Muscle of arm (tissue), 12 donors: Measurements from ENCODE around the gene FKBP11. TPM values are rescaled to one million over a fixed set of nuclear protein-coding genes. Genes with fewer than 3 reads are reported as not detected.
"Not testable (repeated sequence)": the region's sequence is repeated elsewhere in the genome, so short reads cannot be mapped to it uniquely, and the experiment has no call there.

Experiments
- DNase-seq: peaks from one replicate; pipeline ENCODE4 v3.0.0-alpha.2; 2013
- polyA plus RNA-seq, 12 donors: library from polyadenylated mRNA; unstranded; fragments of 120-200 nt; gene quantifications; one replicate each; pipeline ENCODE4 v1.2.1, GENCODE V29; 2013; ENCODE audit not compliant: insufficient read length in 12 of 12

The FKBP11 gene
- polyA plus RNA-seq, 12 donors, result 15.2 to 35.3 (median 23.3) TPM; not detected in 1

DNA sequence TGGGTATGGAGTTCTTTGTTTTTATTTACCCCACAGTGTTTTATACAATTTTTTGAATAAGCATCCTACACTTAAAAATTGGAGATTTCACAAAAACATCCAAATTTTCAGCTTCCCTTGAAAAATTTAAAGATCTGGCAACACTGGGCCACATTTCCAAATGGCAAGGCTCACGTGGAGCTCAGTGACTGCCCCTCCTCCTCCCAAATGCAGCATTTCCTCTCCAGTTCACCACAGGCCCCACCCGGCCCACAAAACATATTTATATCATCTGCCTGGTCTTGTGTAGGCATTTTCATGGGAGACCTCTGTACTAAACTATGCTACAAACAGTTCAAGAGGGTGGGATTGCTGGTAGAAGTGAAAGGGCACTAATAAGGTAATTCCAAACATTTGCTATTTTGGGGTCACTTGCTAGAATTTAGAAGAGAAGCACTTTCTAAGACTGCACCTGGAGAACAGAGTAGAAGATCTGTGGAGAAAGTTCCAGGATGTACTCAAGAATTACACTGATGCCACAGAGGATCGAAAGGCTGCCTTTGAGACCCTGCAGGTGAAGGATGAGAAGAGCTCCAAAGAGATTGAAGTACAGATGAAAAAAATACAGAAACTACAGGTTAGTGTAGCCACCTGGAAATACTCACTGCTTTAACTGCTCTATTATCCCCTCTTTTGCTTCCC lies 7.3 kb downstream of the FKBP11 start:
- no peak for DNase-seq

- DNase-seq, result no peak
These were observed 15.1 kb downstream of the FKBP11 start for GRCh38 chr12:48910196-48910595.

GRCh38 chr12:48909698-48910097 lies 15.6 kb downstream of the FKBP11 start:
- DNase-seq, result not testable (repeated sequence)

DNA sequence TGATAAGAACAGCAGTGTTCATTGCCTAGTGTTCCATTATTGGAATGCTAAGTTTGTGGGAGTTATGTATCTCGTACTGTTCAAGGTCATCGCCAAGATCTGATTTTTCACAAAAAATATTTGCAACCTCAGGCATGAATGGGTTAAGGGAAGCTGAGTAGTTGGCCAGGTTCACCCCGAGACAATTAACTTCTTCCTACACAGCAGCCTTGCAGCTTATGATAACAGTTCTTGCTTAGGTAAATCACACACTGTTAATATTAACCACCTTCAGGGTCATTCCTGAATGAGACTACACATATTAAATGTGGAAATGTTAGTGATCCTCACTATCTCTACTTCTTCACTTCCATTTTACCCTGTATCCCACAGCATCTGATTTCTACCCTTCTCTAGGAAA lies 18.0 kb downstream of the FKBP11 start:
- no peak for DNase-seq

DNA sequence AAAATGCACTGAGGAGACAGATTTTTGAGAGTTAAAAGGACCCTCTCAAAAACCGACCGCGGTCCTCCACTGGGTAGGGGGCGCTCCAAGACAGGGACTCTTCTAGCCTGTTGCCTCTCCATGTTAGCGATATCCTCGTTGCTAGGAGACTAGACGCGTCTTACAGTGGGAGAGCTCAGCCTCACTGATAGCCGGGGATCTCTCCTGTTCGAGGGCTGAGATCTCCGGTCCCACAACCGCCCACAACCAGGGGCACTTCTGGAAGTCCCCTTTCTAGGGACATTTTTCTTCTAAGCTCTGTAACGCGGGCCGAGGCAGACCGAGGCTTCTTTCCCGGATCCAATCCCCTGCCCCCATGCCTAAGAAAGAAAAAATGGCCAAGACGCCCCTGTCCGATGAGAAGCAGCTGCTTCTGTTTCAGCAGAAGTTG lies 21.3 kb downstream of the FKBP11 start:
- peak; percentile 80 for DNase-seq

- no peak for DNase-seq
These were observed 21.8 kb downstream of the FKBP11 start for GRCh38 chr12:48903363-48903981.

DNA sequence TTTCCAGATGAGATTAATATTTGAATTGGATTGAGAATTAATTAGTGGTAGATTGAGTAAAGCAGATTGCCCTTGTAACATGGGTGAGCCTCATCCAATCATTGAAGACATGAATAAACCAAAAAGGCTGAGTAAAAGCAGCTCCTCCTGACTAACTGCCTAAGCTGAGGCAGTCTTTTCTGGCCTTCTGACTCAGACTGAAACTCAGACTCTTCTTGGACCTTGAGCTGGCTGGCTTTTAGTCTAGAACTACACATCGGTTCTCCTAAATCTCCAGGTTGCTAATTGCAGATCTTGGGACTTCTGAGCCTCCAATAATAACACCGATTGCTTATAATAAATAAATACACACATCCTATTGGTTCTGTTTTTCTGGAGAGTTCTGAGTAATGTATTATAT lies 24.0 kb downstream of the FKBP11 start:
- no peak for DNase-seq

GRCh38 chr12:48899651-48900050 lies 25.6 kb downstream of the FKBP11 start:
- DNase-seq, result no peak

DNA sequence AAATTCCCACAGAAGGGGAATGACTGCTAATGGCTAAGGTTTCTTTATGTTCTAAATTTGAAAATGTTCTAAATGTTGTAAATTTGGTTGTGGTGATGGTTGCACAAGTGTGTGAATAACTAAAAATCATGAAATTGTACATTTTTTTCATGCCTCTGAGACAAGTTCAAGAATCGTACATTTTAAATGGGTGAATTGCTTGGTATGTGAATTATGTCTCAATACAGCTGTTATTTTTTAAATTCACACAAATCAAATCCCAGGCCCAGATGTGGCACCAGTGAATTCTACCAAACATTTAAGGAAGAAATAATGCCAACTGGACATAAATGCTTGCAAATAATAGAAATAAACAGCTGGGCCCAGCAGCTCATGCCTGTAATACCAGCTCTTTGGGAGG lies 31.0 kb downstream of the FKBP11 start:
- no peak for DNase-seq

GRCh38 chr12:48890657-48891418 lies 34.5 kb downstream of the FKBP11 start:
- peak; percentile 84 for DNase-seq

GRCh38 chr12:48889679-48890078 lies 35.6 kb downstream of the FKBP11 start:
- no peak for DNase-seq

GRCh38 chr12:48883305-48884161 lies 41.8 kb downstream of the FKBP11 start:
- DNase-seq, result no peak

DNA sequence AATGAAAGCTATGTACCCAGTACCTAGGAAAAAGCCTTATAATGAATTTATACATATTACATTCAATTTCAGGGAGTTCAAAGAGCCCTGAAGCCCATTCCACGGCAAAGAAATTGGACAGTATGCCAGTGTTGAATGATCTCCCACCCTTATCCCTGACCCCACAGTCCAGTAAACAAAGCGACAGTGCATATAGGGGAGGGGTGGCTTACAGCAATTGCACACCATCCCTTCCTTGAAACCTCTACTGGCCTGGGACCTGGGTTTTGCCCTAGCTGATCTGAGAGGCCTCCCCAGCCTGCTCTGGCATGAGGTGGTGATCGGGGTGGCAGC lies 42.4 kb downstream of the FKBP11 start:
- no peak for DNase-seq

DNA sequence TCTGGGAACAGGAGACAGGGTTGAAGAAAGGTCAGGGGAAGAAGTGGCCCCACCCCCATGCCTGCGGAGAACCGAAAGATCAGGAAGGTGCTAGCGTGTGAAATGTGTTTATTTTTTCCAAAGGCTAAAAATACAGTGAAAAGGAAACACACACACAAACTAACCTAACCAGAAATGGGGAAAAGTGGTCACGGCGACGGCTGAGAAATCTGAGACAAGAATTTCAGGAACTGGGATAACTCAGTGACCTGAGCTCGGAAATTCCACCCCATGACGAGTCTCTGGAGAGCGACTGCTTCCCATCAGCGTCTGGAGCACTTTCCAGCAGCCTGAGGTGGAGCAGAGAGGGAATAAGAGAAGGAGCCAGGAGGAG lies 43.0 kb downstream of the FKBP11 start:
- no peak for DNase-seq

- no peak for DNase-seq
These were observed 43.5 kb downstream of the FKBP11 start for GRCh38 chr12:48881686-48882314.

DNA sequence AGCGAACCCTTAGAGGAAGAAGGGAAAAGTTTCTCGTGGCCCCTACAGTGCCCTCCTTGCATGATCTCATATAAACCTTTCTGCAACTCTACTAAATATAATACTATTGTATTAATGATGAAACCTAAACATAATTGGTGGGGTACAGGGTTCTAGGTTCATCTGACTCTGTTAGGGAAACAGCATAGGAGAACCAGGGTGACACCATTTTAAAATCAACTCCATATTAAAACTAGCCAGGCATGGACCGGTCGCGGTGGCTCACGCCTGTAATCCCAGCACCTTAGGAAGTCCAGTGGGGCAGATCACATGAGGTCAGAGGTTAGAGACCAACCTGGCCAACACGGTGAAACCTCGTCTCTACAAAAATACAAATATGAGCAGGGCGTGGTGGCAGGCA lies 44.6 kb downstream of the FKBP11 start:
- no peak for DNase-seq

GRCh38 chr12:48878548-48878947 lies 46.7 kb downstream of the FKBP11 start:
- no peak for DNase-seq

GRCh38 chr12:48875944-48876515 lies 49.3 kb downstream of the FKBP11 start:
- no peak for DNase-seq

DNA sequence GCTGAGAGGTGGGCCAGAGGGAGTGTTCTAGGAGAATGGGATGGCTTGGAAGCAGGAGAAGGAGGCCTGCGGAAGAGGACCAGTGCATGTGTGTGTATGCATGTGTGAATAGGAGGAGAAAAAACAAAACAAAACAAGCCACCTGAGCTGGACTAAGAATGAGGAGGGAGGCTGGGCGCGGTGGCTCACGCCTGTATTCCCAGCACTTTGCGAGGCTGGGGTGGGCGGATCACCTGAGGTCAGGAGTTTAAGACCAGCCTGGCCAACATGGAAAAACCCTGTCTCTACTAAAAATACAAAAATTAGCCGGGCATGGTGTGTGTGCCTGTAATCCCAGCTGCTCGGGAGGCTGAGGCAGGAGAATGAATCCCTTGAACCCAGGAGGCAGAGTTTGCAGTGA lies 51.8 kb downstream of the FKBP11 start:
- not testable (repeated sequence) for DNase-seq

- no peak for DNase-seq
These were observed 52.2 kb downstream of the FKBP11 start for GRCh38 chr12:48873096-48873495.
